ENCODE data around the gene FHIT.

FHIT gene

DNA sequence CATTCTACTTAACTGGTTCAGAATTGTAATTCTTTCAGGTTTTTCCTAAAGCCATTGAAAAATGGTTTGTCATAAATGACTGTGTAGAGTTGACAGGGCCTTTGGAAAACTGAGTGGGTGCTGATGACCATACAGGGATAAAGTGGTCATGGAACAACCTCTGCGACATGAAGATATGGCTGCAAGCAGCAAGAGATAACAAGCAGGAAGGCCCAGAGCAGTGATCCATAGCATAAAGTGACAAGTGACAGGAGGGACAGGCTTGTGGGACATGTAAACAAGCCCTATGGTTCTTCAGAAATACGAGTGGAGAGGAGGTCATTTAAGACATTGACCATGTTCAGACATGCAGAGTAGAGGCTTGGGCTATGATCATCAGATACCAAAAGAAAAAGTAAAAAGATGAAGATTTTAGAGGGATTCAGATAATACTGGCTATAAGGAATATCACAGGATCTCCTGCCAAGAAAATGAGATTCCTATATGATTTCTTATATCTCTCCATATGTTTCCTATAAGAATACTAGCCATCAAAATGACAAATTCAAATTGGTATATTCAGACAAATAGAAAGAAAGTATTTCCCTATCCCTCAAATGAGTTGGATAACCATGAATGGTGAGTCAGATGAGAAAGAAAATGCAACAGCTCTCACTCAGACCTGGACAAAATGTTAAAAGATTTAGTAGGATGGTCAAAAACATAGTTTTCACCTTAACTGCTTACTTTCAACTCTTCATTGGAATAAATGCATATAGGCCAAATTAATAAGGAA, 1373.8 kb downstream of the FHIT start:
- H3K4me1 ChIP-seq (ENCODE audit: control insufficient read depth in 1 of 2, insufficient read depth in 1 of 2, low read depth in 1 of 2, low read length in 1 of 2), result no peaks in the 10 kb centered on the region
- H3K36me3 ChIP-seq, result no peaks in the 10 kb centered on the region
- H3K27ac ChIP-seq, result no peak overlapping the region
- H3K9me3 ChIP-seq, result no peaks in the 10 kb centered on the region
- no peak overlapping the region for H3K4me3 ChIP-seq (ENCODE audit: low read depth in 1 of 2, low read length in 1 of 2)
- TF ChIP-seq, protein P1, sequence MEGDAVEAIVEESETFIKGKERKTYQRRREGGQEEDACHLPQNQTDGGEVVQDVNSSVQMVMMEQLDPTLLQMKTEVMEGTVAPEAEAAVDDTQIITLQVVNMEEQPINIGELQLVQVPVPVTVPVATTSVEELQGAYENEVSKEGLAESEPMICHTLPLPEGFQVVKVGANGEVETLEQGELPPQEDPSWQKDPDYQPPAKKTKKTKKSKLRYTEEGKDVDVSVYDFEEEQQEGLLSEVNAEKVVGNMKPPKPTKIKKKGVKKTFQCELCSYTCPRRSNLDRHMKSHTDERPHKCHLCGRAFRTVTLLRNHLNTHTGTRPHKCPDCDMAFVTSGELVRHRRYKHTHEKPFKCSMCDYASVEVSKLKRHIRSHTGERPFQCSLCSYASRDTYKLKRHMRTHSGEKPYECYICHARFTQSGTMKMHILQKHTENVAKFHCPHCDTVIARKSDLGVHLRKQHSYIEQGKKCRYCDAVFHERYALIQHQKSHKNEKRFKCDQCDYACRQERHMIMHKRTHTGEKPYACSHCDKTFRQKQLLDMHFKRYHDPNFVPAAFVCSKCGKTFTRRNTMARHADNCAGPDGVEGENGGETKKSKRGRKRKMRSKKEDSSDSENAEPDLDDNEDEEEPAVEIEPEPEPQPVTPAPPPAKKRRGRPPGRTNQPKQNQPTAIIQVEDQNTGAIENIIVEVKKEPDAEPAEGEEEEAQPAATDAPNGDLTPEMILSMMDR (IDR thresholded peaks at IDR 0.05), result no peak
- no peaks in the 10 kb centered on the region for H3K27me3 ChIP-seq

DNA sequence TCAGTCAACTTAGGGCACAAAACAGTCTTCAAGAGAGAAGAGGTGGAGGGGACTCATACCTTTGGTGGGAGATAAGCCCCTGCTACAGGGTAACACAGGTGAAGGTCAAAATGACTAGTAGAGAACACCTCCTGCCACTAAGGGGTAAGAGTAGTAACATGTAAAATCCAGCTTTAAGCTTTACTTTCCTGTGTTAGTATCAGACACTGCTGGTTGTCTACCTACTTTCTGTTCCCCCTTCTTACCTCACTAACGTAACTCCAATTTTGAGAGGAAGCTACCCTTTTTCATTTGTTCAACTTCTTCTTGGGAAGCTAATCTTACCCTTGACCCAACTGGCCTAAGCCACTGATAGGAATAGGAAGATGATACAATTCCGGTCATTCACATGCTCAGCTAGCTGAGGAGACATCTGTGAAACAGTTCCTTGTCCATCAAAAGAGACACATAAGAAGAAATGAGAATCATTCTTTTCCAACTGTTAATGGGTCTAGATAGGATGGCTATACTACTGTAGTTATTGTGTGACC, 1374.7 kb downstream of the FHIT start:
- Histone ChIP-seq H3K9me3 (no peaks in the 10 kb centered on the region), H3K27me3 (no peaks in the 10 kb centered on the region), H3K36me3 (no peaks in the 10 kb centered on the region), H3K27ac (no peak overlapping the region), H3K4me3 (ENCODE audit: low read depth in 1 of 2, low read length in 1 of 2) (no peak overlapping the region), H3K4me1 (ENCODE audit: control insufficient read depth in 1 of 2, insufficient read depth in 1 of 2, low read depth in 1 of 2, low read length in 1 of 2) (no peaks in the 10 kb centered on the region)
- TF ChIP-seq, protein P1 (IDR thresholded peaks at IDR 0.05), result no peak

DNA sequence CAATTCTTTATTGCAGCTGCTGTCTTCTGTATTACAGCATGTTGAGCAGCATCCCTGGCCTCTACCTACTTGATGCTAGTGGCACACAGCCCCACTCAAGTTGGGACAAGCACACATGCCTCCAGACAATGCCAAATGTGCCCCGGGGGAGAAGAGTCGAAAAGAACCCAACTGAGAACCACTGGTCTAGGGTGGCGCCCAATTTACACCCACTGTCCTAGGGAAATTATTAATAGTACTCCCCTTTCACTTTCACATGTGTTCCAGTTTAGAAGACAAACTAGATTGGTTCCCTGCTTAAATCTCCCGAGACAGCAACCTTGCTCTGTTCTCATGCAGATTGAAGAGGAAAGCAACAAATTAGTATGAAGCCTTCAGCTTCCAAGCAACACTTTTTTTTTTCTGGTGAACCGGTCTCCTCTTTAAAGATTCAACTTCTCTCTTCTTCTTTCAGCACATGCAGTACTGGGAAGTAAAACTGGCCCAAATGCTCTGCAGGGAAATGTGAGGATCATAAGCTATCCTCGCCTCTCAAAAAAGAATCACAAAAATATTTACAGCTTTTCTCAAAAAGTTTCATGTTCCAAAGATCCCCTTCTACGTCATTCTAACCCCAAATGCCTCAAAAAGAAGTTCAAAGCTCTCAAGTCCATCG, 1377.5 kb downstream of the FHIT start:
- H3K36me3 ChIP-seq, result no peaks in the 10 kb centered on the region
- H3K27ac ChIP-seq, result no peak overlapping the region
- TF ChIP-seq, protein P1 (IDR thresholded peaks at IDR 0.05), result no peak
- H3K4me3 ChIP-seq (ENCODE audit: low read depth in 1 of 2, low read length in 1 of 2), result no peak overlapping the region
- H3K4me1 ChIP-seq (ENCODE audit: control insufficient read depth in 1 of 2, insufficient read depth in 1 of 2, low read depth in 1 of 2, low read length in 1 of 2), result no peaks in the 10 kb centered on the region
- H3K27me3 ChIP-seq, result no peaks in the 10 kb centered on the region
- H3K9me3 ChIP-seq, result no peaks in the 10 kb centered on the region

DNA sequence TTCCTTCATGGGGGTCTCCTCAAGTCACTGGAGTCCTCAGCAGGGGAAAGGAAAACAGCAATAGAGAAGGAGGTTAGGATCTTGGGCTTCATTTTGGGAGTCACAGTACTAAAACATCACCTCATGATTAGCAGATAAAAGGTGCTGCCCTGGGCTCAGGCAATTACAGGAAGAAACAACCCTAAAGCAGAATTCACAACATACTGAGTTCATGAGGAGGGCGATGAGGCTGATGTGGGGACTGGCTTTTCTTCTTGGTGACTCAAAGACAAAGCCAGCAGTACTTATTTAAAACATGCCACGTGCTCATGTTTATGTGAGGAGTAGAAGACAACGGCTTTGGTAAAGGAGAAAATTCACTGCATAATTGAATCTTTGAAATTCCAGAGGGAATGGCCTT, 1379.1 kb downstream of the FHIT start:
- Histone ChIP-seq H3K27ac (no peak overlapping the region), H3K4me1 (ENCODE audit: control insufficient read depth in 1 of 2, insufficient read depth in 1 of 2, low read depth in 1 of 2, low read length in 1 of 2) (no peaks in the 10 kb centered on the region), H3K36me3 (no peaks in the 10 kb centered on the region), H3K4me3 (ENCODE audit: low read depth in 1 of 2, low read length in 1 of 2) (no peak overlapping the region), H3K27me3 (no peaks in the 10 kb centered on the region), H3K9me3 (no peaks in the 10 kb centered on the region)
- TF ChIP-seq, protein P1 (IDR thresholded peaks at IDR 0.05), result no peak

DNA sequence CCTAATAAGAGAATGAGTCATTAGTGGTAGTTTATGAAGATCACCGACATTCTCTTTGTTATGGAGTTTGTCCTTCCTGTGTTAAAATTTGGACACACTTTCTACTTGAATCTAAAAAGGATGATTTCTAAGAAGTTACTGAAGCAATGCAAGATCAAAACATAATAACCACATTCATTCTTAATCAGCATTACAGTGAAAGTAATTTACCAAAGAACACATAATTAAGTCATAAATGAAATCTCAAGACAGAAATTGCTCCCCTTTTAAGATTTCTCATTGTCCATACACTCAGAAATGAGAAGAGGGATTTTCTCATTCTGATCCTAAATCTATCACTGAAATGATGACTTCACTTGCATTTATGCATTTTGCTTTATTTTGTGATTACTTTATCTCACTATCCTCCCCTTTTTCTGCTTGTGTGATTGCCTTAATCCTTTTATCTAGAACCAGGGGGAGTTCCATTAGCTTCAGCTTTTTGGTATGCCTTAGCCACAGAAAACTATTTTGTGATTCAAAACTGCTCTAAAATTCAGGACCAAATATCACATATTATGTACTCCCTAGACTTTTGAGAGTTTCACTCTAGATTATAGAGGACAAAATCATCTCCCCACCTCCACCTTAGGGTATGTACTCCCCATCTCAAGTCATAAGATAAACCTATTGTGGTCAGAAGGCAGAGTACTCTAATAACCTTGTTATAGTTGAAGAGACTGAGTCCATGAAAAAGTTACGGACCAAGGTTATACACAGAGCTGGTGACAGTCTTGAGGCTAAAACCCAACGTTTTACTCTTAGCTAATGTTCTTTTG, 1383.9 kb downstream of the FHIT start:
- H3K36me3 ChIP-seq, result no peaks in the 10 kb centered on the region
- no peaks in the 10 kb centered on the region for H3K4me1 ChIP-seq (ENCODE audit: control insufficient read depth in 1 of 2, insufficient read depth in 1 of 2, low read depth in 1 of 2, low read length in 1 of 2)
- H3K9me3 ChIP-seq, result no peaks in the 10 kb centered on the region
- H3K27me3 ChIP-seq, result no peaks in the 10 kb centered on the region
- H3K27ac ChIP-seq, result no peak overlapping the region
- TF ChIP-seq, protein P1 (IDR thresholded peaks at IDR 0.05), result no peak
- H3K4me3 ChIP-seq (ENCODE audit: low read depth in 1 of 2, low read length in 1 of 2), result no peak overlapping the region

All from neutrophil (primary cell).